Upper lobe of right lung (tissue), 1 donor: ENCODE results near the gene SDCCAG8. TPM values are rescaled to one million over a fixed set of nuclear protein-coding genes. Genes with fewer than 3 reads are reported as not detected.

Source experiments
- ATAC-seq: fragments of 200-7000 bp; cut with Tn5 transposase; one replicate; pipeline ENCODE4 v1.9.1; 2020; ENCODE audit warnings: mild to moderate bottlenecking, moderate library complexity
- DNase-seq: peaks from one replicate; pipeline ENCODE4 v3.0.0-alpha.2; 2020
- H3K27ac ChIP-seq: fragments of 200-600 bp; one replicate; pipeline ENCODE4 v1.8.0; 2022
- H3K27me3 ChIP-seq: fragments of 200-600 bp; one replicate; pipeline ENCODE4 v1.8.0; 2022; ENCODE audit warnings: mild to moderate bottlenecking
- H3K36me3 ChIP-seq: fragments of 200-600 bp; one replicate; pipeline ENCODE4 v1.8.0; 2022
- H3K4me1 ChIP-seq: fragments of 200-600 bp; one replicate; pipeline ENCODE4 v1.8.0; 2022
- H3K4me3 ChIP-seq: fragments of 200-600 bp; one replicate; pipeline ENCODE4 v1.8.0; 2022; ENCODE audit warnings: mild to moderate bottlenecking
- H3K9me3 ChIP-seq: fragments of 200-600 bp; one replicate; pipeline ENCODE4 v1.8.0; 2022
- CTCF ChIP-seq: fragments of 200-600 bp; IDR thresholded peaks from one replicate; pipeline ENCODE4 v1.8.0; 2022; ENCODE audit warnings: antibody characterized with exemption
- intact Hi-C: fragments of 100-400 bp; cut with DNase I; formaldehyde crosslinking; loops from one replicate; pipeline ENCODE4 v1.11.0; 2022
- total RNA-seq: library from RNA; stranded (reverse); fragmentation: NEBNext Ultra II Directional; extraction: Animal tissue kit (Norgen Biotek cat#: 25700); gene quantifications from one replicate; pipeline ENCODE4 v1.2.1, GENCODE V29; 2021
- donor health status: DM: no; HTN: yes; CAD: no; lungs with severe emphysema.

The SDCCAG8 gene
- total RNA-seq, 1 donor from 2014 or later = 71.9 TPM

GRCh38 chr1:243266231-243266630, 10.4 kb downstream of the SDCCAG8 start:
- Histone ChIP-seq H3K4me3 (no peak overlapping the region), H3K4me1 (peaks cover 46% of the 10 kb centered on the region), H3K27ac (no peak overlapping the region), H3K27me3 (no peaks in the 10 kb centered on the region), H3K36me3 (peaks cover 7% of the 10 kb centered on the region), H3K9me3 (no peaks in the 10 kb centered on the region)
- intact Hi-C loops = no loop called here
- TF ChIP-seq CTCF = no peak
- ATAC-seq (no peak), DNase-seq (no peak)

DNA sequence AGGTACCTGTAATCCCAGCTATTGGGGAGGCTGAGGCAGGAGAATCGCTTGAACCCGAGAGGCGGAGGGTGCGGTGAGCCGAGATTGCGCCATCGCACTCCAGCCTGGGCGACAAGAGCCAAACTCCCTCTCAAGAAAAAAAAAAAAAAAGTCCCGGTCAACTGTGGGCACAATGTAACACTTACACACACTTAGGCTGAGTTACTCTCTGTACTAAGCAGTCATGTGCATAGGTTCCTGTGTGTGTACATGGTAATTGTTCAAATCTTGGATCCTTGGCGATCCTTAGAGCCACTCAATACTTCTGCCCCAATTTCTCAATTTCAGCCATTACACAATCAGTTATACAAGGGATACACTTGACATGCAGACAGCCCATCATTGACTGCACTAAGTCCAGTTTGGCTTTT, 11.6 kb downstream of the SDCCAG8 start:
- Histone ChIP-seq H3K4me1 (peaks cover 46% of the 10 kb centered on the region), H3K27ac (peak overlapping the region; percentile 81), H3K9me3 (no peaks in the 10 kb centered on the region), H3K36me3 (peaks cover 19% of the 10 kb centered on the region), H3K27me3 (no peaks in the 10 kb centered on the region), H3K4me3 (peak overlapping the region; percentile 5)
- intact Hi-C loops = no loop called here
- DNase-seq = peak; percentile 87
- TF ChIP-seq CTCF = no peak
- ATAC-seq = peak; percentile 90

DNA sequence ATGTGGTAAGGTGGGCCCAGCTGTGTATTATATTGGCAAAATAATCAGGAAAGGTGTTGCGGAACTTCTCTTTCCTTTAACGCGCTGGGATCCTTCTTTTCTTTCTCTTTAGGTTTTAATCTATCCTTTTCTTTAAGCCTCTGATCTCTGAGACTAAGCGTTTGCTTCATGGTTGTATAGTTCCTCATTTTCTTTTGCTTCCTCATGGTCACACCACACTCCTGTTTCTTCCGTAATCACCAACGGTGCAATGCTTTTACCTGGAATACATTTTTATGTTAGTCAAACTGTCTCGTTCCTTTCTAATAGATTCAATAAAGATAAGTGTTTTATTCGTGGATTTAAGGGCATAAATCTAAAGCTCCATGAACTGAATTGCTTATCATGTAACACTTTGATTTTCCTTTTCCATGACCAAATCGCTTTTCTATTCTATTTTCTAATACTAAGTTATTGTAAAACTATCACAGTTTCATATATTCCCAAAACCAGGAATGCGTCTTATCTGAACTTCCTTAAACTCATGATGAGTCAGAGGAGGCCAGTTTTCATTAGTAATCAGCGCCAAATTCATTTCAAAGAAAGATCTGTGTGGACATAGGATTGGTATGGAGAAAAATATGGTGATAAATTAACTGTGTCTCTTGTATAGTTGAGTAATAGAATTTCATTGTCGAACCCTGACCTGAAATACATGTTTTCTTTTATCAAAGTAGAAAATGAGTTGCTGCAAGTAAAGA, 12.2 kb downstream of the SDCCAG8 start:
- intact Hi-C loops = no loop called here
- ATAC-seq = peak; percentile 56
- Histone ChIP-seq H3K9me3 (no peaks in the 10 kb centered on the region), H3K36me3 (peaks cover 24% of the 10 kb centered on the region), H3K4me3 (peak overlapping the region; percentile 5), H3K27ac (peak overlapping the region; percentile 81), H3K4me1 (peaks cover 46% of the 10 kb centered on the region), H3K27me3 (no peaks in the 10 kb centered on the region)
- DNase-seq = no peak
- no peak for TF ChIP-seq CTCF

DNA sequence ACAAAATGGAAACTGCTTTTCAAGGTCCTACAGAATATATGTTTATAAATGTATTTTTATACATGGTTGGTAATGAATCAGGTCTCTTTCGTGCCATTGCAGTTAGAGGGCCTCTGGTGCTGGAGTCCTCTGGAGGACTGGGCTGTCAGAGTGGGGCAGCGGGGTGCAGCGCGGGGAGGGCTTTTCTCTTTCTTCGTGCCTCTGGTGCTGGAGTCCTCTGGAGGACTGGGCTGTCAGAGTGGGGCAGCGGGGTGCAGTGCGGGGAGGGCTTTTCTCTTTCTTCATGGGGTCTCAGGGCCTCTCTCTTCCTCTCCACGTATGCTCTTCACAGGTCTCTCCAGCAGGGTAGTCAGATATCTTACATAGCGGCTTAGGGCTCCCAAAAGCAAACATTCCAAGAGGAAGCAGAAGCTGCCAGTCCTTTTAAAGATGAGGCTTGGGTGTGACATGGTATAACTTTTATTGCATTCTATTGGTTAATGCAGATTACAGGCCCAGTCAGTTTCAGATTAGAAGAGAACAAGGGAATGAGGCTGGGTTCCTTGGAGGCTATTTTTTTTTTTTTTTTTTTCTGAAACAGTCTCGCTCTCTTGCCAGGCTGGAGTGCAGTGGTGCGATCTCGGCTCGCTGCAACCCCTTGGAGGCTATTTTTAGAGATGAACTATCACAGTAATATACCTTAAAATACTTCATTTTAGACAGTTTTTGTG, 13.1 kb downstream of the SDCCAG8 start:
- ATAC-seq = peak; percentile 47
- Histone ChIP-seq H3K36me3 (peaks cover 24% of the 10 kb centered on the region), H3K27ac (peak overlapping the region; percentile 81), H3K4me3 (no peak overlapping the region), H3K27me3 (no peaks in the 10 kb centered on the region), H3K4me1 (peaks cover 42% of the 10 kb centered on the region), H3K9me3 (no peaks in the 10 kb centered on the region)
- no peak for TF ChIP-seq CTCF
- intact Hi-C loops = no loop called here
- DNase-seq = no peak

DNA sequence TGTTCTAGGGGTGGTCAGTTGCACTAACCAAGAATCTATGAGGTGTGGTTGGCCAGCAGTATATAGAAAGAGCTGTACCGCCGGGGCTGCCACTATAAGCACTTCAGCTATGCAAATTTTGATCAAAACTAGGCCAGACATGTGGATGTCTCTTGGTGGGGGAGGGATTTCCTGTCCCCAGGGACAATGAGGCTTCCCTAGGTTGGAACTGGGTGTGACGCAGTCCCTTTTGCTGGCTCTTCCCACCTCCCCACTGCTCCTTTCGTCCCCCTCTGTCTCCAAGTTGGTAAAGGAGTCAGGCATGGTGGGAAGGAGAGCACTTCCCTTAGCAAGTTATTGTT, 13.6 kb downstream of the SDCCAG8 start:
- no peak for ATAC-seq
- peak overlapping the region; percentile 81 for H3K27ac ChIP-seq

More for the DNA sequence above, 13.6 kb downstream of the SDCCAG8 start:
- no peak for DNase-seq
- Histone ChIP-seq H3K9me3 (no peaks in the 10 kb centered on the region), H3K4me3 (no peak overlapping the region), H3K36me3 (peaks cover 28% of the 10 kb centered on the region), H3K27me3 (no peaks in the 10 kb centered on the region), H3K4me1 (peaks cover 37% of the 10 kb centered on the region)
- intact Hi-C loops = no loop called here
- TF ChIP-seq CTCF = no peak
